OCI-LY7 (cell line): ENCODE results near the gene TP63.

Experiments
- EZH2phosphoT487 ChIP-seq: fragments of 200-600 bp; sonication (generic); IDR thresholded peaks from 2 replicates; pipeline ENCODE4 v1.6.1; 2018; ENCODE audit warnings: low read depth, borderline replicate concordance, mild to moderate bottlenecking, mixed run types, antibody characterized with exemption, low read length, moderate library complexity, mixed read lengths
- TF ChIP-seq, protein P1 (sequence below): fragments of 200-600 bp; sonication (generic); conservative IDR thresholded peaks from 2 replicates; pipeline ENCODE4 v1.5.1; 2014; ENCODE audit warnings: mild to moderate bottlenecking, antibody characterized with exemption, low read length, moderate library complexity, mixed read lengths

- TF ChIP-seq, protein P1, sequence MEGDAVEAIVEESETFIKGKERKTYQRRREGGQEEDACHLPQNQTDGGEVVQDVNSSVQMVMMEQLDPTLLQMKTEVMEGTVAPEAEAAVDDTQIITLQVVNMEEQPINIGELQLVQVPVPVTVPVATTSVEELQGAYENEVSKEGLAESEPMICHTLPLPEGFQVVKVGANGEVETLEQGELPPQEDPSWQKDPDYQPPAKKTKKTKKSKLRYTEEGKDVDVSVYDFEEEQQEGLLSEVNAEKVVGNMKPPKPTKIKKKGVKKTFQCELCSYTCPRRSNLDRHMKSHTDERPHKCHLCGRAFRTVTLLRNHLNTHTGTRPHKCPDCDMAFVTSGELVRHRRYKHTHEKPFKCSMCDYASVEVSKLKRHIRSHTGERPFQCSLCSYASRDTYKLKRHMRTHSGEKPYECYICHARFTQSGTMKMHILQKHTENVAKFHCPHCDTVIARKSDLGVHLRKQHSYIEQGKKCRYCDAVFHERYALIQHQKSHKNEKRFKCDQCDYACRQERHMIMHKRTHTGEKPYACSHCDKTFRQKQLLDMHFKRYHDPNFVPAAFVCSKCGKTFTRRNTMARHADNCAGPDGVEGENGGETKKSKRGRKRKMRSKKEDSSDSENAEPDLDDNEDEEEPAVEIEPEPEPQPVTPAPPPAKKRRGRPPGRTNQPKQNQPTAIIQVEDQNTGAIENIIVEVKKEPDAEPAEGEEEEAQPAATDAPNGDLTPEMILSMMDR = no peak
- no peak for TF ChIP-seq EZH2phosphoT487
Observed at GRCh38 chr3:189792046-189792929, 161.1 kb downstream of the TP63 start.
